Measurements from ENCODE around the gene EYA2. TPM values are rescaled to one million over a fixed set of nuclear protein-coding genes. Genes with fewer than 3 reads are reported as not detected.

EYA2 gene
- total RNA-seq, 1 donor from 2014 or later = 1.8 TPM

- Histone ChIP-seq H2AFZ (replicated peaks) (peak overlapping the region; percentile 15), H3K4me3 (no peak overlapping the region), H3K4me1 (peaks cover 7% of the 10 kb centered on the region), H3K36me3 (no peaks in the 10 kb centered on the region), H3K27me3 (no peaks in the 10 kb centered on the region), H3K79me2 (ENCODE audit: low read depth) (no peaks in the 10 kb centered on the region), H4K20me1 (ENCODE audit: low read depth) (no peaks in the 10 kb centered on the region), H3K9me3 (ENCODE audit: low read depth) (no peaks in the 10 kb centered on the region), H3F3A (ENCODE audit: low read depth) (no peaks in the 10 kb centered on the region), H3K9ac (no peak overlapping the region), H3K27ac (no peak overlapping the region), H3K4me2 (no peak overlapping the region)
- no peak for DNase-seq (ENCODE audit: low spot score)
- Mint-ChIP-seq H3K4me1 (no peaks in the 10 kb centered on the region), H3K36me3 (no peaks in the 10 kb centered on the region), H3K4me3 (no peak overlapping the region), H3K27ac (no peak overlapping the region), H3K27me3 (ENCODE audit: insufficient read depth, low read depth) (peaks cover 2% of the 10 kb centered on the region), H3K9me3 (no peaks in the 10 kb centered on the region)
- no peak for TF ChIP-seq EZH2phosphoT487 (IDR thresholded peaks at IDR 0.05)
- TF ChIP-seq, protein P1, sequence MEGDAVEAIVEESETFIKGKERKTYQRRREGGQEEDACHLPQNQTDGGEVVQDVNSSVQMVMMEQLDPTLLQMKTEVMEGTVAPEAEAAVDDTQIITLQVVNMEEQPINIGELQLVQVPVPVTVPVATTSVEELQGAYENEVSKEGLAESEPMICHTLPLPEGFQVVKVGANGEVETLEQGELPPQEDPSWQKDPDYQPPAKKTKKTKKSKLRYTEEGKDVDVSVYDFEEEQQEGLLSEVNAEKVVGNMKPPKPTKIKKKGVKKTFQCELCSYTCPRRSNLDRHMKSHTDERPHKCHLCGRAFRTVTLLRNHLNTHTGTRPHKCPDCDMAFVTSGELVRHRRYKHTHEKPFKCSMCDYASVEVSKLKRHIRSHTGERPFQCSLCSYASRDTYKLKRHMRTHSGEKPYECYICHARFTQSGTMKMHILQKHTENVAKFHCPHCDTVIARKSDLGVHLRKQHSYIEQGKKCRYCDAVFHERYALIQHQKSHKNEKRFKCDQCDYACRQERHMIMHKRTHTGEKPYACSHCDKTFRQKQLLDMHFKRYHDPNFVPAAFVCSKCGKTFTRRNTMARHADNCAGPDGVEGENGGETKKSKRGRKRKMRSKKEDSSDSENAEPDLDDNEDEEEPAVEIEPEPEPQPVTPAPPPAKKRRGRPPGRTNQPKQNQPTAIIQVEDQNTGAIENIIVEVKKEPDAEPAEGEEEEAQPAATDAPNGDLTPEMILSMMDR (IDR thresholded peaks at IDR 0.05) = no peak
- TF ChIP-seq EZH2 (IDR thresholded peaks at IDR 0.05) = no peak
These were observed 294.4 kb downstream of the EYA2 start for GRCh38 chr20:47189060-47189459.

- no peaks in the 10 kb centered on the region for H3F3A ChIP-seq (ENCODE audit: low read depth)
- H4K20me1 ChIP-seq (ENCODE audit: low read depth) = no peaks in the 10 kb centered on the region
- no peak overlapping the region for H3K27ac ChIP-seq
- Mint-ChIP-seq H3K9me3 (no peaks in the 10 kb centered on the region), H3K27me3 (ENCODE audit: insufficient read depth, low read depth) (peaks cover 2% of the 10 kb centered on the region), H3K27ac (no peak overlapping the region), H3K36me3 (no peaks in the 10 kb centered on the region), H3K4me3 (no peak overlapping the region), H3K4me1 (peaks cover 1% of the 10 kb centered on the region)
- no peaks in the 10 kb centered on the region for H3K79me2 ChIP-seq (ENCODE audit: low read depth)
- H3K9ac ChIP-seq = no peak overlapping the region
- H3K36me3 ChIP-seq = no peaks in the 10 kb centered on the region
- peaks cover 7% of the 10 kb centered on the region for H3K4me1 ChIP-seq
- no peak overlapping the region for H2AFZ ChIP-seq (replicated peaks)
- no peak overlapping the region for H3K4me2 ChIP-seq
- H3K4me3 ChIP-seq = no peak overlapping the region
- H3K9me3 ChIP-seq (ENCODE audit: low read depth) = no peaks in the 10 kb centered on the region
- DNase-seq (ENCODE audit: low spot score) = no peak
- TF ChIP-seq EZH2phosphoT487 (IDR thresholded peaks at IDR 0.05) (no peak), EZH2 (IDR thresholded peaks at IDR 0.05) (no peak)
- TF ChIP-seq, protein P1 (IDR thresholded peaks at IDR 0.05) = no peak
- no peaks in the 10 kb centered on the region for H3K27me3 ChIP-seq
These were observed 296.5 kb downstream of the EYA2 start for GRCh38 chr20:47191074-47191673.

DNA sequence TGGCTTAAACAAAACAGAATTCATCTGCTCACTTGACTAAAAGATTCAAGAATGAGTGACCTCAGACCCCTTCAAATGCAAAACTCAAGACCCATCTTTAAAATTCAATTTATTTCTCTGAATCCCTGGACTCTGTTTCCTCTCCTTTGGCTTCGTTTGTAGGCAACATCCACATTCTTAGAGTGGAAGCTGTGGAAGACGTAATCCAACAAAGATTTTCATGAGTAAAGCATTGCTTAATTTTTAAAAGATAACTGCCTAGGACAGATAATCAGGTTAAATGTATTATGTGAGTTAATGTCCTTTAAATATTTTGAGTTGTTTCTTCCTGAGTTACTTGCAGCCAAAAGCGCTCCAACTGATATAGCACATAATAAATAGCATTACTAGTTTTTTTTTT, 297.3 kb downstream of the EYA2 start:
- Histone ChIP-seq H3K4me2 (no peak overlapping the region), H2AFZ (replicated peaks) (no peak overlapping the region), H3K9me3 (ENCODE audit: low read depth) (no peaks in the 10 kb centered on the region), H3K4me3 (no peak overlapping the region), H3K27ac (no peak overlapping the region), H3K36me3 (no peaks in the 10 kb centered on the region), H4K20me1 (ENCODE audit: low read depth) (no peaks in the 10 kb centered on the region), H3F3A (ENCODE audit: low read depth) (no peaks in the 10 kb centered on the region), H3K4me1 (peaks cover 7% of the 10 kb centered on the region), H3K79me2 (ENCODE audit: low read depth) (no peaks in the 10 kb centered on the region), H3K27me3 (no peaks in the 10 kb centered on the region), H3K9ac (no peak overlapping the region)
- H3K27me3 Mint-ChIP-seq (ENCODE audit: insufficient read depth, low read depth) = peaks cover 2% of the 10 kb centered on the region
- TF ChIP-seq EZH2 (IDR thresholded peaks at IDR 0.05) (no peak), EZH2phosphoT487 (IDR thresholded peaks at IDR 0.05) (no peak)
- TF ChIP-seq, protein P1 (IDR thresholded peaks at IDR 0.05) = no peak
- no peak for DNase-seq (ENCODE audit: low spot score)
- no peak overlapping the region for H3K27ac Mint-ChIP-seq
- peaks cover 4% of the 10 kb centered on the region for H3K4me1 Mint-ChIP-seq
- no peaks in the 10 kb centered on the region for H3K9me3 Mint-ChIP-seq
- no peak overlapping the region for H3K4me3 Mint-ChIP-seq
- H3K36me3 Mint-ChIP-seq = no peaks in the 10 kb centered on the region
